HL-60/S4 treated with phorbol 12-myristate 13-acetate at 8.2 ng/mL for 4 days and 3 days (cell line): ENCODE results near the gene FSD2.
"Not testable (repeated sequence)": the region's sequence is repeated elsewhere in the genome, so short reads cannot be mapped to it uniquely, and the experiment has no call there.

Experiments used
- in situ Hi-C: fragments of 300-500 bp; cut with MboI; formaldehyde crosslinking; loops from 2 replicates; pipeline ENCODE4 v1.15.0; 2022; ENCODE audit warnings: low sequenced_read_pairs

FSD2 gene

GRCh38 chr15:82832601-82833361, 26.9 kb upstream of the FSD2 start:
- in situ Hi-C loops, result loop anchor here (10.0 to 25.0 kb wide), 2 partner anchors 172 to 295 kb away; partner anchors contain the start of gene RPS17

- in situ Hi-C loops, result loop anchor here (10.0 to 25.0 kb wide), 2 partner anchors 173 to 295 kb away; partner anchors contain the start of gene RPS17
Observed at GRCh38 chr15:82831894-82832600, 26.2 kb upstream of the FSD2 start.

GRCh38 chr15:82830427-82831173, 24.7 kb upstream of the FSD2 start:
- in situ Hi-C loops, result loop anchor here (10.0 to 25.0 kb wide), 2 partner anchors 174 to 293 kb away; partner anchors contain the start of gene RPS17

- in situ Hi-C loops, result loop anchor here (25.0 kb wide), 1 partner anchor 292 kb away; the partner anchor contains the start of gene RPS17
Observed at GRCh38 chr15:82829234-82829633, 23.4 kb upstream of the FSD2 start.

- in situ Hi-C loops, result loop anchor here (25.0 kb wide), 1 partner anchor 291 kb away; the partner anchor contains the start of gene RPS17
Observed at GRCh38 chr15:82828075-82828474, 22.2 kb upstream of the FSD2 start.

- in situ Hi-C loops, result no loop called here
Observed at GRCh38 chr15:82823049-82823448, 17.2 kb upstream of the FSD2 start.

GRCh38 chr15:82821851-82822250, 16.0 kb upstream of the FSD2 start:
- in situ Hi-C loops, result not testable (repeated sequence)

GRCh38 chr15:82821396-82821795, 15.5 kb upstream of the FSD2 start:
- in situ Hi-C loops, result not testable (repeated sequence)

- in situ Hi-C loops, result no loop called here
Observed at GRCh38 chr15:82820128-82820527, 14.3 kb upstream of the FSD2 start.

- in situ Hi-C loops, result no loop called here
Observed at GRCh38 chr15:82812994-82813393, 7.1 kb upstream of the FSD2 start.

GRCh38 chr15:82810890-82811426, 5.1 kb upstream of the FSD2 start:
- in situ Hi-C loops, result no loop called here

- in situ Hi-C loops, result no loop called here
Observed at GRCh38 chr15:82810061-82810889, 4.4 kb upstream of the FSD2 start.

- in situ Hi-C loops, result no loop called here
Observed at GRCh38 chr15:82809308-82810060, 3.6 kb upstream of the FSD2 start, which contains the start of gene WHAMM. WHAMM (plus strand) TSS chr15:82809628; CDS start chr15:82809727, 99 bp downstream.

- in situ Hi-C loops, result no loop called here
Observed at GRCh38 chr15:82808634-82809041, 2.8 kb upstream of the FSD2 start.

GRCh38 chr15:82807920-82808633, 2.2 kb upstream of the FSD2 start:
- in situ Hi-C loops, result no loop called here

GRCh38 chr15:82804575-82804949, 1.3 kb downstream of the FSD2 start:
- in situ Hi-C loops, result no loop called here

- in situ Hi-C loops, result no loop called here
Observed at GRCh38 chr15:82803793-82804574, 1.9 kb downstream of the FSD2 start.

GRCh38 chr15:82802497-82802896, 3.4 kb downstream of the FSD2 start:
- in situ Hi-C loops, result no loop called here
